SK-N-SH (cell line): ENCODE measurements around the gene KPNB1. TPM values are rescaled to one million over a fixed set of nuclear protein-coding genes. Genes with fewer than 3 reads are reported as not detected.

Experiments used
- CTCF ChIA-PET: fragments of 300-600, 350-600 bp; formaldehyde crosslinking; extraction: SDS; loops from one replicate; lab custom pipeline; 2021; lab: Yijun Ruan, JAX
- POLR2A ChIA-PET: fragments of 350-600 bp; sonication (Branson Sonifier 250); formaldehyde crosslinking; extraction: SDS; loops from one replicate; lab custom pipeline; 2020; ENCODE audit warnings: antibody characterized with exemption, inconsistent platforms; lab: Yijun Ruan, JAX
- DNase-seq: peaks from one replicate; pipeline ENCODE4 v3.0.0; 2012
- H2AFZ ChIP-seq: fragments of 200-600 bp; sonication (generic); 2 replicates; pipeline ENCODE4 v1.8.1; 2016; ENCODE audit warnings: antibody characterized with exemption, mild to moderate bottlenecking, low read depth
- H3F3A ChIP-seq: fragments of 200-600 bp; sonication (generic); replicated peaks from 2 replicates; pipeline ENCODE3; 2016; ENCODE audit warnings: antibody characterized with exemption, mild to moderate bottlenecking; ENCODE audit not compliant: insufficient read depth
- H3K27ac ChIP-seq, 2 experiments: fragments of 200-500 bp in 1 of 2; fragments of 200-600 bp in 1 of 2; sonication (Bioruptor generic) in 1 of 2; sonication (generic), shearing (Covaris generic) in 1 of 2; 2 replicates each; pipeline versions ENCODE4 v1.5.1 to v1.6.1; 2014 to 2016; ENCODE audit warnings: low read depth in 2 of 2, inconsistent platforms in 1 of 2, low read length in 1 of 2, mild to moderate bottlenecking in 1 of 2, mixed read lengths in 1 of 2
- H3K27me3 ChIP-seq: fragments of 200-600 bp; sonication (generic), shearing (Covaris generic); 2 replicates; pipeline ENCODE4 v1.6.1; 2016; ENCODE audit warnings: mixed run types; ENCODE audit not compliant: insufficient read depth
- H3K36me3 ChIP-seq, 2 experiments: fragments of 200-500 bp in 1 of 2; fragments of 200-600 bp in 1 of 2; sonication (Bioruptor generic) in 1 of 2; sonication (generic) in 1 of 2; replicated peaks in 1 of 2; 2 replicates each; pipeline versions ENCODE3 to v1.5.1; 2014 to 2016; ENCODE audit warnings: low read length in 1 of 2, mild to moderate bottlenecking in 1 of 2; ENCODE audit not compliant: insufficient read depth in 2 of 2, control insufficient read depth in 1 of 2
- H3K4me1 ChIP-seq, 2 experiments: fragments of 200-500 bp in 1 of 2; fragments of 200-600 bp in 1 of 2; sonication (Bioruptor generic) in 1 of 2; sonication (generic), shearing (Covaris generic) in 1 of 2; 2 replicates each; pipeline versions ENCODE4 v1.5.1 to v1.6.1; 2014 to 2016; ENCODE audit warnings: low read depth in 1 of 2, low read length in 1 of 2, mixed run types in 1 of 2; ENCODE audit not compliant: insufficient read depth in 2 of 2, control insufficient read depth in 1 of 2
- H3K4me2 ChIP-seq: fragments of 200-600 bp; sonication (generic), shearing (Covaris generic); 2 replicates; pipeline ENCODE4 v1.6.1; 2017; ENCODE audit warnings: mixed run types
- H3K4me3 ChIP-seq, 2 experiments: fragments of 200-500 bp in 1 of 2; fragments of 200-600 bp in 1 of 2; sonication (Bioruptor generic) in 1 of 2; sonication (generic), shearing (Covaris generic) in 1 of 2; 2 replicates each; pipeline versions ENCODE4 v1.5.1 to v1.8.1; 2014 to 2016; ENCODE audit warnings: low read depth in 2 of 2, inconsistent platforms in 1 of 2, low read length in 1 of 2, mild to moderate bottlenecking in 1 of 2, mixed read lengths in 1 of 2, moderate library complexity in 1 of 2
- H3K79me2 ChIP-seq: fragments of 200-600 bp; sonication (generic); 2 replicates; pipeline ENCODE4 v1.8.1; 2017; ENCODE audit warnings: mild to moderate bottlenecking; ENCODE audit not compliant: insufficient read depth
- H3K9ac ChIP-seq: fragments of 200-600 bp; sonication (generic); 2 replicates; pipeline ENCODE4 v1.6.1; 2017; ENCODE audit warnings: mixed run types
- H3K9me2 ChIP-seq: fragments of 200-600 bp; sonication (generic); 2 replicates; pipeline ENCODE4 v1.6.1; 2017; ENCODE audit warnings: mixed run types
- H3K9me3 ChIP-seq: fragments of 200-600 bp; sonication (generic); 2 replicates; pipeline ENCODE4 v1.6.1; 2017; ENCODE audit warnings: mixed run types, mild to moderate bottlenecking, moderate library complexity
- H4K20me1 ChIP-seq: fragments of 200-600 bp; sonication (generic); 2 replicates; pipeline ENCODE4 v1.6.1; 2017; ENCODE audit warnings: mild to moderate bottlenecking, mixed run types; ENCODE audit not compliant: insufficient read depth
- CHD2 ChIP-seq: fragments of 150-350 bp; IDR thresholded peaks from 2 replicates; pipeline ENCODE4 v1.6.1; 2018; ENCODE audit warnings: low read length; ENCODE audit not compliant: partially characterized antibody
- ELF1 ChIP-seq: IDR thresholded peaks from 2 replicates; pipeline ENCODE4 v1.4.0; 2012
- EZH2phosphoT487 ChIP-seq: fragments of 200-600 bp; sonication (generic); IDR thresholded peaks from 2 replicates; pipeline ENCODE4 v1.6.1; 2017; ENCODE audit warnings: low read depth, mixed run types, mild to moderate bottlenecking, antibody characterized with exemption, moderate library complexity, borderline replicate concordance
- FOSL2 ChIP-seq: IDR thresholded peaks from 2 replicates; pipeline ENCODE4 v1.4.0; 2012; ENCODE audit warnings: low read depth, mild to moderate bottlenecking, moderate library complexity, borderline replicate concordance
- FOXJ3 ChIP-seq: sonication (generic); formaldehyde crosslinking; IDR thresholded peaks from 2 replicates; pipeline ENCODE4 v1.5.1; 2020; ENCODE audit warnings: mild to moderate bottlenecking, missing genetic modification reagents
- FOXM1 ChIP-seq: IDR thresholded peaks from 2 replicates; pipeline ENCODE4 v1.4.0; 2012; ENCODE audit warnings: low read depth, mild to moderate bottlenecking
- GABPA ChIP-seq: IDR thresholded peaks from 2 replicates; pipeline ENCODE4 v1.4.0; 2012; ENCODE audit warnings: low read depth, mild to moderate bottlenecking
- MEF2A ChIP-seq: IDR thresholded peaks from 2 replicates; pipeline ENCODE4 v1.4.0; 2012; ENCODE audit warnings: low read depth, borderline replicate concordance
- MXI1 ChIP-seq: IDR thresholded peaks from 2 replicates; pipeline ENCODE4 v1.6.1; 2012; ENCODE audit warnings: mild to moderate bottlenecking, low read depth, low read length, improper control_type of control experiment
- POLR2AphosphoS5 ChIP-seq: IDR thresholded peaks from 2 replicates; pipeline ENCODE4 v1.6.1; 2012; ENCODE audit warnings: low read depth, low read length
- RAD21 ChIP-seq: IDR thresholded peaks from 2 replicates; pipeline ENCODE4 v1.6.1; 2012; ENCODE audit warnings: mild to moderate bottlenecking, low read length
- RCOR1 ChIP-seq: fragments of 150-350 bp; IDR thresholded peaks from 2 replicates; pipeline ENCODE4 v1.6.1; 2017; ENCODE audit warnings: antibody characterized with exemption, low read length
- RFX5 ChIP-seq: IDR thresholded peaks from 2 replicates; pipeline ENCODE4 v1.6.1; 2012; ENCODE audit warnings: mild to moderate bottlenecking, improper control_type of control experiment, low read length
- RXRA ChIP-seq: IDR thresholded peaks from 2 replicates; pipeline ENCODE4 v1.4.0; 2012; ENCODE audit warnings: low read depth, mild to moderate bottlenecking, borderline replicate concordance
- TAF1 ChIP-seq: IDR thresholded peaks from 2 replicates; pipeline ENCODE4 v1.6.1; 2012; ENCODE audit warnings: low read depth, mild to moderate bottlenecking, low read length, moderate library complexity, borderline replicate concordance
- TEAD4 ChIP-seq: IDR thresholded peaks from 2 replicates; pipeline ENCODE4 v1.4.0; 2012; ENCODE audit warnings: mild to moderate bottlenecking, borderline replicate concordance; ENCODE audit not compliant: insufficient read depth
- USF1 ChIP-seq: IDR thresholded peaks from 2 replicates; pipeline ENCODE4 v1.4.0; 2012; ENCODE audit warnings: low read depth, borderline replicate concordance
- WGBS: methylation state at CpG from one replicate; pipeline ENCODE4 v1.1.6; 2017; ENCODE audit warnings: low lambda C conversion rate; 5-methylcytosine and 5-hydroxymethylcytosine counted together
- polyA plus RNA-seq, 3 experiments: library from polyadenylated mRNA; depleted of rRNA; stranded (reverse); fragments of >200 nt; gene quantifications; 2 replicates each; pipeline ENCODE4 v1.2.3, GENCODE V29; 2012
- TF ChIP-seq, protein P1 (sequence below): IDR thresholded peaks from 2 replicates; pipeline ENCODE4; 2012
- TF ChIP-seq, protein P2 (sequence below): IDR thresholded peaks from 2 replicates; pipeline ENCODE4 v1.6.1; 2012; ENCODE audit warnings: mild to moderate bottlenecking, low read depth, low read length, moderate library complexity
- TF ChIP-seq, protein P3 (sequence below): fragments of 200-600 bp; sonication (generic); IDR thresholded peaks from 2 replicates; pipeline ENCODE4 v1.6.1; 2017; ENCODE audit warnings: antibody characterized with exemption, mild to moderate bottlenecking, moderate library complexity

The KPNB1 gene
- polyA plus RNA-seq, 1 of the 3 experiments (the other 2 are of a cell fraction): 89.5 TPM

GRCh38 chr17:47720196-47720595 is 70.5 kb downstream of the KPNB1 start:
- Histone ChIP-seq H3K4me2 (peak overlapping the region; percentile 58; the same call in 1 of the 2 replicates), H3K36me3 (no peaks in the 10 kb centered on the region), H3K4me3 (no peak overlapping the region), H3K9me3 (no peaks in the 10 kb centered on the region), H3K27ac (no peak overlapping the region), H3F3A (peaks cover 15% of the 10 kb centered on the region), H2AFZ (no peak overlapping the region), H3K4me1 (peaks cover 7 to 27% of the 10 kb centered on the region in 2 experiments; a peak in 3 of 4 replicates), H3K27me3 (peaks cover 77% of the 10 kb centered on the region), H4K20me1 (peaks cover 11% of the 10 kb centered on the region; the same call in 1 of the 2 replicates), H3K9ac (no peak overlapping the region), H3K79me2 (no peaks in the 10 kb centered on the region), H3K9me2 (no peaks in the 10 kb centered on the region)
- no peak for TF ChIP-seq FOXJ3 (CRISPR knock-in tag)
- no peak for TF ChIP-seq GABPA
- no peak for TF ChIP-seq TEAD4
- no peak for TF ChIP-seq POLR2AphosphoS5
- no peak for TF ChIP-seq USF1
- no peak for TF ChIP-seq TAF1
- TF ChIP-seq MXI1: no peak
- TF ChIP-seq RFX5: no peak
- TF ChIP-seq, protein P1, sequence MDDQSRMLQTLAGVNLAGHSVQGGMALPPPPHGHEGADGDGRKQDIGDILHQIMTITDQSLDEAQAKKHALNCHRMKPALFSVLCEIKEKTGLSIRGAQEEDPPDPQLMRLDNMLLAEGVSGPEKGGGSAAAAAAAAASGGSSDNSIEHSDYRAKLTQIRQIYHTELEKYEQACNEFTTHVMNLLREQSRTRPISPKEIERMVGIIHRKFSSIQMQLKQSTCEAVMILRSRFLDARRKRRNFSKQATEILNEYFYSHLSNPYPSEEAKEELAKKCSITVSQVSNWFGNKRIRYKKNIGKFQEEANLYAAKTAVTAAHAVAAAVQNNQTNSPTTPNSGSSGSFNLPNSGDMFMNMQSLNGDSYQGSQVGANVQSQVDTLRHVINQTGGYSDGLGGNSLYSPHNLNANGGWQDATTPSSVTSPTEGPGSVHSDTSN: no peak
- no peak for TF ChIP-seq ELF1
- no peak for TF ChIP-seq RAD21
- WGBS: 86% methylated on average over 11 of the region's 11 CpGs
- DNase-seq: no peak
- CTCF ChIA-PET: interaction anchor here (0.6 to 14.7 kb wide), 6 partner anchors 8 to 70 kb away, joined by 3 to 195 read pairs (median 4); partner anchors contain the start of genes TBKBP1 and TBX21
- POLR2A ChIA-PET: no interaction called here

DNA sequence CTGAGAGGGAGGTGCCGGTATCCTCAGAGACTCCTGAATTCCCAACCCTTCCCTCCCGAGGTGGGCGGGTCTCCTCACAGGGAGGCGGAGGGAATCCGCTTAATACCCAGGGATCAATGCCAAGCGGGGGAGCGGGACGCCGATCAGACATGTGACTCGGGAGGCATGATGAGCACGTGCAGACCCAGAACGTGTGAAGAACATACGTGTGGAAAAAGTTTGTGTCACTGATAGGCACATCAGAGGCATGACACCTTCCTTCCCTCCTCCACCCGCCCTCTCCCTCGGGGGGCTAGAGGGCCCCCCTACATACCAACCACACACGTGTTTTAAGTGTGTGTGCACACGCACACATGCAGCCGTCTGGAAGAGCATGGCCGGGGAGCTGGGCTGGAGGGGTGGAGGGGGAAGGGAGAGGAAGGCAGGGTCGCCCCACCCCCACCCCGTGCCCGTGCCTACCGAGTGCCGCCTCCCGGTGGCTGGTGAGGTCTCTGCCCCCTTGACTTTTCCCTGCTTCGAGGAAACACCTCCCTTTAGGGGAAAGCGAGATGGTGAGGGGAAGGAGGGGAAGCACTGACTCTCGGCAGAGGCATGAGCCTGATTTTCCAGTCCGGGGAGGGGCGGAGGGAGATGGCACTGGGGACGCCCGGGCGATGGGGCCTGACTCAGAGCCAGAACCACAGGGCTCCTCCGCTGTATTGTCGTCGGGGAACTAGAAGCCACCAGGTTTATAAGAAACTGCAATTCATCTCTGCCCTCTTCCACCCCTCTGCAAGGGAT is 71.2 kb downstream of the KPNB1 start:
- Histone ChIP-seq H2AFZ (no peak overlapping the region), H3F3A (peaks cover 15% of the 10 kb centered on the region), H3K4me2 (peak overlapping the region; percentile 54), H3K4me3 (no peak overlapping the region), H3K27me3 (peaks cover 77% of the 10 kb centered on the region), H3K9me3 (no peaks in the 10 kb centered on the region), H3K9me2 (no peaks in the 10 kb centered on the region), H3K4me1 (peaks cover 7 to 27% of the 10 kb centered on the region in 2 experiments; a peak in 3 of 4 replicates), H4K20me1 (peaks cover 11% of the 10 kb centered on the region; the same call in 1 of the 2 replicates), H3K36me3 (no peaks in the 10 kb centered on the region), H3K27ac (no peak overlapping the region), H3K9ac (no peak overlapping the region), H3K79me2 (no peaks in the 10 kb centered on the region)
- WGBS: 35% methylated on average over 35 of the region's 36 CpGs
- POLR2A ChIA-PET: no interaction called here
- DNase-seq: peak; percentile 70
- CTCF ChIA-PET: interaction anchor here (1.0 to 3.8 kb wide), 6 partner anchors 12 to 41 kb away, joined by 3 to 22 read pairs (median 6); partner anchors contain the start of gene TBX21
- TF ChIP-seq MEF2A: no peak
- TF ChIP-seq FOXJ3 (CRISPR knock-in tag): no peak
- TF ChIP-seq RAD21: no peak
- TF ChIP-seq EZH2phosphoT487: no peak
- no peak for TF ChIP-seq FOXM1
- peak; percentile 27 for TF ChIP-seq CHD2
- TF ChIP-seq, protein P2, sequence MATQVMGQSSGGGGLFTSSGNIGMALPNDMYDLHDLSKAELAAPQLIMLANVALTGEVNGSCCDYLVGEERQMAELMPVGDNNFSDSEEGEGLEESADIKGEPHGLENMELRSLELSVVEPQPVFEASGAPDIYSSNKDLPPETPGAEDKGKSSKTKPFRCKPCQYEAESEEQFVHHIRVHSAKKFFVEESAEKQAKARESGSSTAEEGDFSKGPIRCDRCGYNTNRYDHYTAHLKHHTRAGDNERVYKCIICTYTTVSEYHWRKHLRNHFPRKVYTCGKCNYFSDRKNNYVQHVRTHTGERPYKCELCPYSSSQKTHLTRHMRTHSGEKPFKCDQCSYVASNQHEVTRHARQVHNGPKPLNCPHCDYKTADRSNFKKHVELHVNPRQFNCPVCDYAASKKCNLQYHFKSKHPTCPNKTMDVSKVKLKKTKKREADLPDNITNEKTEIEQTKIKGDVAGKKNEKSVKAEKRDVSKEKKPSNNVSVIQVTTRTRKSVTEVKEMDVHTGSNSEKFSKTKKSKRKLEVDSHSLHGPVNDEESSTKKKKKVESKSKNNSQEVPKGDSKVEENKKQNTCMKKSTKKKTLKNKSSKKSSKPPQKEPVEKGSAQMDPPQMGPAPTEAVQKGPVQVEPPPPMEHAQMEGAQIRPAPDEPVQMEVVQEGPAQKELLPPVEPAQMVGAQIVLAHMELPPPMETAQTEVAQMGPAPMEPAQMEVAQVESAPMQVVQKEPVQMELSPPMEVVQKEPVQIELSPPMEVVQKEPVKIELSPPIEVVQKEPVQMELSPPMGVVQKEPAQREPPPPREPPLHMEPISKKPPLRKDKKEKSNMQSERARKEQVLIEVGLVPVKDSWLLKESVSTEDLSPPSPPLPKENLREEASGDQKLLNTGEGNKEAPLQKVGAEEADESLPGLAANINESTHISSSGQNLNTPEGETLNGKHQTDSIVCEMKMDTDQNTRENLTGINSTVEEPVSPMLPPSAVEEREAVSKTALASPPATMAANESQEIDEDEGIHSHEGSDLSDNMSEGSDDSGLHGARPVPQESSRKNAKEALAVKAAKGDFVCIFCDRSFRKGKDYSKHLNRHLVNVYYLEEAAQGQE: no peak
- TF ChIP-seq FOSL2: no peak
- TF ChIP-seq, protein P3, sequence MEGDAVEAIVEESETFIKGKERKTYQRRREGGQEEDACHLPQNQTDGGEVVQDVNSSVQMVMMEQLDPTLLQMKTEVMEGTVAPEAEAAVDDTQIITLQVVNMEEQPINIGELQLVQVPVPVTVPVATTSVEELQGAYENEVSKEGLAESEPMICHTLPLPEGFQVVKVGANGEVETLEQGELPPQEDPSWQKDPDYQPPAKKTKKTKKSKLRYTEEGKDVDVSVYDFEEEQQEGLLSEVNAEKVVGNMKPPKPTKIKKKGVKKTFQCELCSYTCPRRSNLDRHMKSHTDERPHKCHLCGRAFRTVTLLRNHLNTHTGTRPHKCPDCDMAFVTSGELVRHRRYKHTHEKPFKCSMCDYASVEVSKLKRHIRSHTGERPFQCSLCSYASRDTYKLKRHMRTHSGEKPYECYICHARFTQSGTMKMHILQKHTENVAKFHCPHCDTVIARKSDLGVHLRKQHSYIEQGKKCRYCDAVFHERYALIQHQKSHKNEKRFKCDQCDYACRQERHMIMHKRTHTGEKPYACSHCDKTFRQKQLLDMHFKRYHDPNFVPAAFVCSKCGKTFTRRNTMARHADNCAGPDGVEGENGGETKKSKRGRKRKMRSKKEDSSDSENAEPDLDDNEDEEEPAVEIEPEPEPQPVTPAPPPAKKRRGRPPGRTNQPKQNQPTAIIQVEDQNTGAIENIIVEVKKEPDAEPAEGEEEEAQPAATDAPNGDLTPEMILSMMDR: peak; percentile 25
- TF ChIP-seq RXRA: no peak
- no peak for TF ChIP-seq RCOR1
